PC-9 (cell line): ENCODE measurements around the gene PCP4. TPM values are rescaled to one million over a fixed set of nuclear protein-coding genes. Genes with fewer than 3 reads are reported as not detected.

Source experiments
- BruUV-seq: library from RNA; stranded (reverse); fragments of 400-500 nt; replicated peaks from 2 replicates; lab custom pipeline; 2021; lab: Mats Ljungman, UMichigan
- CTCF ChIA-PET: fragments of 300-600 bp; sonication (Branson Sonifier 250); formaldehyde crosslinking; loops from one replicate; lab custom pipeline; 2022; ENCODE audit warnings: antibody characterized with exemption; lab: Charles Lee
- POLR2A ChIA-PET: fragments of 300-600 bp; sonication (Branson Sonifier 250); formaldehyde crosslinking; loops from one replicate; lab custom pipeline; 2022; ENCODE audit warnings: antibody characterized with exemption; ENCODE audit not compliant: unreplicated experiment; lab: Charles Lee
- DNase-seq, 2 experiments: peaks; one replicate each; pipeline versions ENCODE4 v3.0.0 to v3.0.0-alpha.2; 2015 to 2022; ENCODE audit warnings: mixed read lengths in 1 of 2
- H2AFZ ChIP-seq: fragments of 200-600 bp; sonication (generic); 2 replicates; pipeline ENCODE4 v1.8.1; 2017; ENCODE audit warnings: antibody characterized with exemption
- H3F3A ChIP-seq: fragments of 200-600 bp; sonication (generic); 2 replicates; pipeline ENCODE4 v1.8.1; 2017; ENCODE audit warnings: antibody characterized with exemption, mild to moderate bottlenecking, low read depth; ENCODE audit not compliant: insufficient read depth
- H3K27ac ChIP-seq: fragments of 200-600 bp; sonication (generic); 2 replicates; pipeline ENCODE4 v1.6.1; 2016; ENCODE audit warnings: mixed run types
- H3K27me3 ChIP-seq: fragments of 200-600 bp; sonication (generic); 2 replicates; pipeline ENCODE4 v1.6.1; 2016; ENCODE audit warnings: low read depth, mixed run types; ENCODE audit not compliant: insufficient read depth
- H3K36me3 ChIP-seq: fragments of 200-600 bp; sonication (generic); 2 replicates; pipeline ENCODE4 v1.6.1; 2016; ENCODE audit warnings: low read depth, mixed run types
- H3K4me1 ChIP-seq: fragments of 200-600 bp; sonication (generic); replicated peaks from 2 replicates; pipeline ENCODE4 v1.6.1; 2016; ENCODE audit warnings: mixed run types; ENCODE audit not compliant: insufficient read depth
- H3K4me2 ChIP-seq: fragments of 200-600 bp; sonication (generic); 2 replicates; pipeline ENCODE4 v1.6.1; 2017; ENCODE audit warnings: mixed run types
- H3K4me3 ChIP-seq: fragments of 200-600 bp; sonication (generic); 2 replicates; pipeline ENCODE4 v1.6.1; 2016; ENCODE audit warnings: mixed run types
- H3K79me2 ChIP-seq: fragments of 200-600 bp; sonication (generic); 2 replicates; pipeline ENCODE4 v1.6.1; 2017; ENCODE audit warnings: low read depth, mixed run types
- H3K9me2 ChIP-seq: fragments of 200-600 bp; sonication (generic); 2 replicates; pipeline ENCODE4 v1.8.1; 2017; ENCODE audit warnings: mild to moderate bottlenecking; ENCODE audit not compliant: insufficient read depth
- H3K9me3 ChIP-seq: fragments of 200-600 bp; sonication (generic); 2 replicates; pipeline ENCODE4 v1.8.1; 2016; ENCODE audit warnings: low read depth; ENCODE audit not compliant: insufficient read depth
- H4K20me1 ChIP-seq: fragments of 200-600 bp; sonication (generic); 2 replicates; pipeline ENCODE4 v1.8.1; 2017; ENCODE audit not compliant: insufficient read depth
- EZH2 ChIP-seq: fragments of 200-600 bp; sonication (generic); IDR thresholded peaks from 2 replicates; pipeline ENCODE4 v1.8.0; 2017; ENCODE audit warnings: antibody characterized with exemption, low read depth
- intact Hi-C: fragments of 100-400 bp; cut with micrococcal nuclease; formaldehyde crosslinking; loops from one replicate; pipeline ENCODE4 v1.10.0; 2022; ENCODE audit not compliant: unreplicated experiment
- total RNA-seq: library from RNA; stranded (reverse); gene quantifications from 2 replicates; pipeline ENCODE4 v1.2.3, GENCODE V29; 2021
- TF ChIP-seq, protein P1 (sequence below): fragments of 200-600 bp; sonication (generic); conservative IDR thresholded peaks from 2 replicates; pipeline ENCODE4 v1.6.1; 2017; ENCODE audit warnings: mixed run types, antibody characterized with exemption, mild to moderate bottlenecking, moderate library complexity

PCP4 gene
- total RNA-seq, 1 experiment from 2014 or later = not detected

DNA sequence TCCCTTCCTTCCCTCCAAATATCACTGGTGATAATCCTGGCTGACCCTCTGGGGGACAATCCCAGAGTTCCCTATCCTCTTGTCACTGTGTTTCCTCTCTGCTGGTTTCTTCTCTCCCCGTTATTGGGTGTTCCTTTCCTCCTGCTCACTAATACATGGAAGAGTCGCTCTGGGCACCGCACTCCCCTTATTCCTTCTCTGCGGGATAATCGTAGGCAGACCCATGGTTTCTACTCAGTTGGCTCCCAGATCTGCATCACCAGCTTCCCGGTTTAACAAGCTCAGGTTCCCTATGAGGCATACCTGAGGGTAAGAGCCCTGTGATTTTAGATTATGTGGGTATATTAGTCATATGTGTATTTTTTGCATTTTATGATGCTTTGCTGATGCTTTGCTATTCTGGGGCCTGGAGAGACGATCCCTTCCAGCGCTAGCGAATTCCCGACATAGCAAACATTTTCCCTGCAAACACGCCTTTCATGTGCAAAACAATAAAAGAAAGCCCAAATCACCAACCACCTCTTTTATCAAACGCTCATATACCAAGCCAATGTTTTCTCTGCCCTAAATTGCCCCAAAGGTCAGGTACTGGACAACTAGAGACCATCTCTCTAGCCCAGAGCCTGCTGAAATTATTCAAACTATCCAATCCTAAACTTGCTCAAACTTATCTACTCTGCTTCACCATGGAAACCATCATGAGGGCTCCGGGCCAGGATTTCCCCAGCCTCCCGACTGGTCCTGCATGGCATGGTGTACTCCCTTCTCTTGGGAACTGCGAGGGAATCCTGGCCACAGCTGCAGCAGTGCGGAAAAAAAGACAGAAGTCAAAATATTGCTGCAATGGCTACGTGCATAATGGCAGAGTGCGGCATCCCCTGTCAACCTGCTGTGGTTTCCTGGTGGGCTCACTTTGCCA is 84.2 kb downstream of the PCP4 start:
- no peak for TF ChIP-seq EZH2
- TF ChIP-seq, protein P1, sequence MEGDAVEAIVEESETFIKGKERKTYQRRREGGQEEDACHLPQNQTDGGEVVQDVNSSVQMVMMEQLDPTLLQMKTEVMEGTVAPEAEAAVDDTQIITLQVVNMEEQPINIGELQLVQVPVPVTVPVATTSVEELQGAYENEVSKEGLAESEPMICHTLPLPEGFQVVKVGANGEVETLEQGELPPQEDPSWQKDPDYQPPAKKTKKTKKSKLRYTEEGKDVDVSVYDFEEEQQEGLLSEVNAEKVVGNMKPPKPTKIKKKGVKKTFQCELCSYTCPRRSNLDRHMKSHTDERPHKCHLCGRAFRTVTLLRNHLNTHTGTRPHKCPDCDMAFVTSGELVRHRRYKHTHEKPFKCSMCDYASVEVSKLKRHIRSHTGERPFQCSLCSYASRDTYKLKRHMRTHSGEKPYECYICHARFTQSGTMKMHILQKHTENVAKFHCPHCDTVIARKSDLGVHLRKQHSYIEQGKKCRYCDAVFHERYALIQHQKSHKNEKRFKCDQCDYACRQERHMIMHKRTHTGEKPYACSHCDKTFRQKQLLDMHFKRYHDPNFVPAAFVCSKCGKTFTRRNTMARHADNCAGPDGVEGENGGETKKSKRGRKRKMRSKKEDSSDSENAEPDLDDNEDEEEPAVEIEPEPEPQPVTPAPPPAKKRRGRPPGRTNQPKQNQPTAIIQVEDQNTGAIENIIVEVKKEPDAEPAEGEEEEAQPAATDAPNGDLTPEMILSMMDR = no peak
- intact Hi-C loops = no loop called here
- ChIA-PET POLR2A (no interaction called here), CTCF (no interaction called here)
- Histone ChIP-seq H3K27me3 (peaks cover 38% of the 10 kb centered on the region), H3K4me1 (no peaks in the 10 kb centered on the region), H3K4me3 (no peak overlapping the region), H3K36me3 (no peaks in the 10 kb centered on the region), H4K20me1 (no peaks in the 10 kb centered on the region), H3K4me2 (no peak overlapping the region), H2AFZ (no peak overlapping the region), H3K79me2 (no peaks in the 10 kb centered on the region), H3K9me2 (no peaks in the 10 kb centered on the region), H3K27ac (no peak overlapping the region), H3F3A (no peaks in the 10 kb centered on the region), H3K9me3 (no peaks in the 10 kb centered on the region)
- no peak for DNase-seq
- BruUV-seq = no TSS peak

DNA sequence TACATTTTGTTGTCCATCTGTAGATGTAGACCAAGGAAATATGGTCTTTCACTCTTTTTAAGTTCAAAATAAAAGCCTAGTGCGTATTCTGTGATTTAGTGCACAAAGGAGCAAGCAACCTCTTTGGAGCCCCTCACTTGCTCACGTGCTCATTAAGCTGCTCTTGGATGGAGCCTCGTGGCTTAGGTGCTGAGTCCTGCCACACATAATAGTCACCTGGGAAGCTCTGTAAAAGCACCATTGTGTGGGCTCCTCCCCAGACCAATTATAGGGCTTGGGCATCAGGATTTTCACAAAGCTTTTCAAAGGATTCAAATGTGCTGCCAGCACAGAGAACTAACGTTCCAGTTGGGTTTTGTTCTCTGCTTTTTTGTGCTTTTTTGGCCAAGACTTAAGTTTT is 85.0 kb downstream of the PCP4 start:
- Histone ChIP-seq H3K27ac (no peak overlapping the region), H3K4me3 (no peak overlapping the region), H3K79me2 (no peaks in the 10 kb centered on the region), H3K4me1 (no peaks in the 10 kb centered on the region), H3K9me2 (no peaks in the 10 kb centered on the region), H3K36me3 (no peaks in the 10 kb centered on the region), H3K9me3 (no peaks in the 10 kb centered on the region), H2AFZ (no peak overlapping the region), H3K4me2 (no peak overlapping the region), H3K27me3 (peaks cover 38% of the 10 kb centered on the region), H3F3A (no peaks in the 10 kb centered on the region), H4K20me1 (no peaks in the 10 kb centered on the region)
- intact Hi-C loops = no loop called here
- CTCF ChIA-PET = no interaction called here
- BruUV-seq = no TSS peak
- POLR2A ChIA-PET = no interaction called here
- no peak for DNase-seq
- no peak for TF ChIP-seq EZH2
- TF ChIP-seq, protein P1 = no peak

DNA sequence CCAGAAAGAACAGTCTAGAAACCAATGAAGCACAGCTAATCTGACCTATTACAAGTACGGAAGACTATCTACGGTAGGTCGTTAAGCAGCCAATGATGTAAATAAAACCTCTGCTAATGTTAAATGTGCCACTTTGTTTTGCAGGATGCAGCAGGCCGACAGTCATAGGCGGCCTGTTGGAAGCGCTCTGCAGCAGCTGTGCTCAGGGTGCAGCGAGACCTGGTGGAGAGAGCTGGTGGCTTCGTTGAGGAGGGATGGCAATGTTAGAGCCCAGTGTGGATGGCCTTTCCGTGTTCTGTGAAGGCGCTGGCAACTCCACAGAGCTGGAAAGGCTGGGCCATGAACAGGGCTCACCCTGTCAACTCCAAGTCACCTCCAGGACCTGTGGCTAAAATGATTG is 87.3 kb downstream of the PCP4 start:
- no peak for TF ChIP-seq EZH2
- TF ChIP-seq, protein P1 = no peak
- no peaks in the 10 kb centered on the region for H3F3A ChIP-seq
- H3K27me3 ChIP-seq = peaks cover 38% of the 10 kb centered on the region
- no peak overlapping the region for H3K4me2 ChIP-seq
- BruUV-seq = no TSS peak
- no peaks in the 10 kb centered on the region for H3K9me2 ChIP-seq
- no peaks in the 10 kb centered on the region for H3K9me3 ChIP-seq
- no peaks in the 10 kb centered on the region for H4K20me1 ChIP-seq
- no peaks in the 10 kb centered on the region for H3K4me1 ChIP-seq
- intact Hi-C loops = no loop called here
- H3K4me3 ChIP-seq = no peak overlapping the region
- H2AFZ ChIP-seq = no peak overlapping the region
- DNase-seq = no peak
- ChIA-PET POLR2A (no interaction called here), CTCF (no interaction called here)
- H3K36me3 ChIP-seq = no peaks in the 10 kb centered on the region
- no peaks in the 10 kb centered on the region for H3K79me2 ChIP-seq
- no peak overlapping the region for H3K27ac ChIP-seq
